Ramos (cell line): Measurements from ENCODE around the gene LAPTM4A.

Source experiments
- in situ Hi-C: fragments of 300-500 bp; cut with MboI; formaldehyde crosslinking; loops from one replicate; pipeline ENCODE4 v1.14.3; 2022; ENCODE audit warnings: low sequenced_read_pairs; ENCODE audit not compliant: unreplicated experiment

Gene LAPTM4A

DNA sequence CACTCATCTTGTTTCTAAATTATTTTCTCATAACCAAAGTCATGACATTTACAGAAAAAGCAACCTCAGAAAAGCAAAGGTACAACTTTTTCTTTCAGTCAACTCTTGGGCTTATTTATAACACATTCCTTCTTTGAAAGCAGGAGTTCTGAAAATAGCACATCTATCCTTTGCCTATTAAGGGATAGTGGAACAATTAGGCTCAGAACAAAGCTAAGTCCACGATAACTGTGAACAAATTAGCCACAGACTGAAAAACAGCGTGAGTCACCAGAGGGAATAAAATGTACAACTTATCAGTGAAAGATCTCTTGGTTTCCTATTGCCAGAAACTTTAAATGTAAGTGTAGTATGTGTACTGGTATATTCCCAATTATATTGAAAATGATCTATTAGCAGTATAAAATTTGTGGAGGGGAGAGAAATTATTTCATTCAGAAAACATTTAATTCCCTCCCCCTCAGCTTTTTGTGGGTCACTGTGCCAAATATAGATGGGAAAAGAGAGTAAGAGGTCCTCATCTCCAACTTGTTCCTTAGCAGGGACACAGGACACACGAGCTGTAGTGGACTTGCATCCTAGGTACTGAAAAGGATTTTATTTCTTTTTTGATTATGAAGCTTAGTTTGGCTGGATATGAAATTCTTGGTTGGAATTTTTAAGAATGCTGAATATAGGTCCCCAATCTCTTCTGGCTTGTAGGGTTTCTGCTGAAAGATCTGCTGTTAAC lies 23.6 kb downstream of the LAPTM4A start:
- in situ Hi-C loops, result loop anchor here (10.0 kb wide), 1 partner anchor 67 kb away; no protein-coding TSS in a partner anchor

DNA sequence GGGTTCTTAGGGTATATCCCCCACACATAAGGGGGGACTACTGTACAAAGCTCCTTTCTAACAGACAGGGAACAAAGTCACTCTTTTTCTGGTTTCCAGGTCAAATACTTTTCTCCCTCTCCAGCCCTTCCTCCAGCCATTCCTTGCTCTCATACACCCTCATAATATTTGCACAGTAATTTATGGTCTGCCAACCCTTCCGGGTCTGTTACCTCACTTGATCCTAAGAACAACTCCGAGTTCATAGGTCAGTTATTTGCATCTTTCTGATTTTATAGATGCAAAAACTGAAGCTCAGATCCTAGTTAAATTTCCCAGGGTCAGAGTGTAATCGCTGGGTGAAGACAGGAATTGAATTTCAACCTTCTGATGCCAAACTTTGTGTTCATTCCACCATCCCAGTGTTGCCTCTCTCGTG lies 24.2 kb downstream of the LAPTM4A start:
- in situ Hi-C loops, result loop anchor here (10.0 kb wide), 1 partner anchor 68 kb away; no protein-coding TSS in a partner anchor

DNA sequence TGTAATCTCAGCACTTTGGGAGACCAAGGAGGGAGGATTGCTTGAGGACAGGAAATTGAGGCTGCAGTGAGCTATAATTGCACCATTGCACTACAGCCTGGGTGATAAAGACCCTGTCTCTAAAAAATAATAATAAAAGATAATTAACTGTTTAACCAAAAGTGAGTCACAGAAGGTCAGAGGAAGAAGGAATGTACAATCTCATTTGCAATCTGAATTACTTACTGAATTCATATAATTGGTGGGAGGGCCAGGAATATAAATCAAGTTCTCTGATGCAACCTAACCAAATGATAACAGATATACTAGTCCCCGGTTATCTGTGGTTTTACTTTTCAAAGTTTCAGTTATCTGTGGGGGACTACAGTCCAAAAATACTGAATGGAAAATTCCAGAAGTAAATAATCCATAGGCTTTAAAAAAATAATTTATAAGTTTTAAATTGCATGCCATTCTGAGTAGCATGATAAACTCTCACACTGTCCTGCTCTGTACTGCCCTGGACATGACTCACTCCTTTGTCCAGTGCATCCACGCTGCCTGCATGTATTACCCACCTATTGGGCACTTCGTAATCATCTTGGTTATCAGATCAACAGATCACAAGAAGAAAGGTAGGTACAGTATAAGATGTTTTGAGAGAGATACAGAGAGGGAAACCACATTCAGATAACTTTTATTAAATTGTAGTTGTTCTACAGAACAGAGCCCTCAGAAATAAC lies 26.2 kb downstream of the LAPTM4A start:
- in situ Hi-C loops, result loop anchor here (10.0 kb wide), 1 partner anchor 70 kb away; no protein-coding TSS in a partner anchor

DNA sequence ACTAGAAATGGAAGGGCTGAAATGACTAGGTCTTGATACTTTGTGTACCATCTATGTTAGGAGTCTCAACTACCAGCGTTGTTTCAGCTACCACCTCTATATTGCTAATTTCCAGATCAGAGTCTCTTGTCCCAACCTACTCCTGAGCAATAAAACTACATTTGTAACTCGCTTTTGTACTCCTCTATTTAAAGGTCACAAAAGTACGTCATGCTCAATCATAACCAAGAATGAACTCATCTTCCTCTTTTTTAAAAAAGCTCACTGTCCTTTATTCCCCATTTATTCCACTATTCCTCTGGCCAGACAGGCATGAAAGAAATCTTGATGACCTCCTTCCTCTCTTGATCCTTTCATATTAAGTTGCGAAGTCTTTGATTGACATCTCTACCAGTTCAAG lies 27.7 kb downstream of the LAPTM4A start:
- in situ Hi-C loops, result loop anchor here (10.0 kb wide), 1 partner anchor 71 kb away; no protein-coding TSS in a partner anchor

DNA sequence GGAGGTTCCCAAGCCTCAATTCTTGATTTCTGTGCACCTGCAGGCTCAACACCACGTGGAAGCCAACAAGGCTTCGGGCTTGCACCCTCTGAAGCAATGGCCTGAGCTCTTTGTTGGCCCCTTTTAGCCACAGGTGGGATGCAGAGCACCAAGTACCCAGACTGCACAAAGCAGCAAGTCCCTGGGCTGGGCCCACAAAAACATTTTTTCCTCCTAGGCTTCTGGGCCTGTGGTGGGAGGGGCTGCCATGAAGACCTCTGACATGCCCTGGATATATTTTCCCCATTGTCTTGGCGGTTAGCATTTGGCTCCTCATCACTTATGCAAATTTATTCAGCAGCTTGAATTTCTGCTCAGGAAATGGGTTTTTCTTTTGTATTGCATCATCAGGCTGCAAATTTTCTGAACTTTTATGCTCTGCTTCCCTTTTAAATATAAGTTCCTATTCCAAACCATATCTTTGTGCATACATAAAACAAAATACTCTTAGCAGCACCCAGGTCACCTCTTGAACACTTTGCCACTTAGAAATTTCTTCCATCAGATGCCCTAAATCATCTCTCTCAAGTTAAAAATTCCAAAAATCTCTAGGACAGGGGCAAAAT lies 29.9 kb downstream of the LAPTM4A start:
- in situ Hi-C loops, result loop anchor here (10.0 kb wide), 1 partner anchor 73 kb away; no protein-coding TSS in a partner anchor

DNA sequence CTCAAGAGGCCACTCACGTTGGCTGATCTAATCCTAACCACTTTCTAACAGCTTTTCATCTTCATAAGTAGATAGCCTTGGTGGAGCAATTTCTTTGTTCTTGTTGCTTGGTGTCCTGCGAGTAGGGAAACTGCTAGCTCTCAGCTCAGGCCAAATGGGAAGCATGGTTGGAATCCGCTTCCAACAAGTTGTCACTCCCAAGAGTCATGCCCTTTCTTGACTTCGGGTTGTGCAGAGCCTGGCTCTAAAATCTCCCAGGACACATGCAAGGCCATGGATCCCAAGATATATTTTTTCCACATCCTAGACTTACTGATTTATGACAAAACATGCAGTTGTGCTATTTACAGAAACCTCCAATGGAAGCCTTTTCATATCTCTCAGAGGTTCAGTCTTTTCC lies 31.7 kb downstream of the LAPTM4A start:
- in situ Hi-C loops, result loop anchor here (10.0 kb wide), 1 partner anchor 75 kb away; no protein-coding TSS in a partner anchor

DNA sequence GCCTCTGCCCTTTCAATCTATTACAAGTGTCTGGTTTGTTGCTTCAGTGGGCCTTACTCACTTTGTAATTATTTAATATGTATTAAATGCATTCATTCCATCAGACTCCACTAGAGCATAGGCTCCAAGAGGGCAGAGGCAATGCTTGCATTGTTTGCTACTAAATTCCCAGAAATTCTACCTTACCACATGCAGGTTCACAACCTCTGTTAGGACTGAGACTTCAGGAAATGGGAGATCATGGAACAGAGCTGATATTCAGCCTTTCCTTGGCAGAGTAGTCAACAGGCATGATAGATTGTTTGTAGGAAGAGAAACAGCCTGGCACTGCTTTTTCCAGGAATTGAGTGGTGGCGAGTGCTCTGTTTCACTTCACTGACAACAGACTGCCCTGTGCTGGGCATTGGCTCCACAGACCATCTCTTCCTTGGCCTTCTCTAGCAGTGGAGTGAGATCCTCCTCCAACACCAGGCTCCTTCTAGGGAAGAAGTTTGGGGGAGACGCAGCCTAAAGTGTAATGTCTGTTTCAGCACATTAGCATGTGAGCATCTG lies 32.8 kb downstream of the LAPTM4A start:
- in situ Hi-C loops, result no loop called here

DNA sequence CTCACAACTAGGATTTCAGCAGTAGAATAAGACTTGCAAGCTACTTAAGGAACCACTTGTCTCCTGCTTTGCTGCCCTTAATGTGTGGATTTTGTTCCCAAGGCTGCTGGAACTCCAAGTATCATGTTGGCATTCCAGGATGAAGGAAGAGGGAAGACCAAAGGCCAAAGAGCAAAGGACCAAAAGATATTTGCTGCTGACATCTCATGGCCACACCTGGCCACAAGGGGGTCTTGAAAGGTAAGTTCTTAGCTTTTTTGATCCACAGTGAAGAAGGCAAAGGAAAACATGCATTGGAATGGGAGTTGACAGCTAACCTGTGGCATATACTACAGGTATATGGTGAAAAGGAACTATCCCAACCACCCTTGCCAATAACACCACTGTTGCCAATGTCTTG lies 35.1 kb downstream of the LAPTM4A start:
- in situ Hi-C loops, result no loop called here

DNA sequence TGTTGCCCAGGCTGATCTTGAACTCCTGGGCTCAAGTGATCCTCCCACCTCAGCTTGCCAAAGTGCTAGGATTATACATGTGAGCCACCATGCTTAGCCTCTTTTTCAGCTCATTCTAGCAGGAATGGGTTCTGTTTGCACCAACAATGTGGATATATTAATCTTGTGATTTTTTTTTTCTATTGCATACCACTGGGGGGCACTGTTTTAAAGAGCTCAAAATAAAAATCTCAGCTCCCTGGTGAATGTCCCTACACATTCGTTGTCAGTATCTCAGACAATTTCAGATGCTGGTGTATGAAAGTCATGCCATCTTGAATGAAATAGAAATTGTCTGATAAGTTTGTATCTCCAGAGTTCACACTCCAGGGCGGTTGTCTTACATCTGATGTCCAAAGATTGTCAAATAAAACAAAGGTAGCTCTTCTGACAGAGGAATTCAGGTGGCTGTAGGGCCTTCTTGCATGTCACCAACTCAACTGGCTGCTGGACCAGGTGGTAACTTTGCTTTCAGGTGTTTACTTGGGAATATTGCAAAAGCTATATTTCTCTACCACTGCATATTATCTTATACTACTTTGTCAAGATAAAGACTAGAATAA lies 35.8 kb downstream of the LAPTM4A start:
- in situ Hi-C loops, result no loop called here

DNA sequence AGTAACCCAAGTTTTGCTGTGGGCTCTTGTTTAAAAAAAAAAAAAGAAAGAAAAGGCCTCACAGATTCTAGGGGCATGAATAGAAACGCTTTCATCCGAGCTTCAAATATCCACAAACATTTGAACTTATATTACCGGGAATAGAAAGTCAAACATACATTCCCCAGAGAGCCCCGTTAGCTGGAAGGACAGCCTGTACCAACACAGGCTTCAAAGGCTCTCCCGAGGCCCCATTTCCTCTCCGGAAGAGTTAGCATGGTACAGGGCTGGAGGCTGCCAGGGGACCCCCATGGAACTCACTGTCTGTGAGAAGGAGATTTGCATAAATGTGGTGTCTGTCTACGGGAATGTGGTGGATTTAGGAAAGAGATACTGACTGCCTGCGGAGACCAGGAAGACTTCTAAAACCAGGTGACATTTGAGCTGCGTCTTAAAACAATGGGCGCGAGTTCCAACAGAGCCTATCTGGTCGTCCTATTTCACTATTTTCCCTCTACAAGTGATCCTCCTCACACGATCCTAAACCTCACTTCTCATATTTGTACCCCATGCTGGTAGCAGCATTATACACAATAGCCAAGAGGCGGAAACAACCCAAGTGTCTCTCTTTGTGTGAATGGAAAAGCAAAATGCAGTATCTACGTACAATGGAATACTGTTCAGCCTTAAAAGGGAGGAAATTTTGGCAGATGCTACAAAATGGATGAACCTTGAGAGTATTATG lies 38.1 kb downstream of the LAPTM4A start:
- in situ Hi-C loops, result no loop called here

DNA sequence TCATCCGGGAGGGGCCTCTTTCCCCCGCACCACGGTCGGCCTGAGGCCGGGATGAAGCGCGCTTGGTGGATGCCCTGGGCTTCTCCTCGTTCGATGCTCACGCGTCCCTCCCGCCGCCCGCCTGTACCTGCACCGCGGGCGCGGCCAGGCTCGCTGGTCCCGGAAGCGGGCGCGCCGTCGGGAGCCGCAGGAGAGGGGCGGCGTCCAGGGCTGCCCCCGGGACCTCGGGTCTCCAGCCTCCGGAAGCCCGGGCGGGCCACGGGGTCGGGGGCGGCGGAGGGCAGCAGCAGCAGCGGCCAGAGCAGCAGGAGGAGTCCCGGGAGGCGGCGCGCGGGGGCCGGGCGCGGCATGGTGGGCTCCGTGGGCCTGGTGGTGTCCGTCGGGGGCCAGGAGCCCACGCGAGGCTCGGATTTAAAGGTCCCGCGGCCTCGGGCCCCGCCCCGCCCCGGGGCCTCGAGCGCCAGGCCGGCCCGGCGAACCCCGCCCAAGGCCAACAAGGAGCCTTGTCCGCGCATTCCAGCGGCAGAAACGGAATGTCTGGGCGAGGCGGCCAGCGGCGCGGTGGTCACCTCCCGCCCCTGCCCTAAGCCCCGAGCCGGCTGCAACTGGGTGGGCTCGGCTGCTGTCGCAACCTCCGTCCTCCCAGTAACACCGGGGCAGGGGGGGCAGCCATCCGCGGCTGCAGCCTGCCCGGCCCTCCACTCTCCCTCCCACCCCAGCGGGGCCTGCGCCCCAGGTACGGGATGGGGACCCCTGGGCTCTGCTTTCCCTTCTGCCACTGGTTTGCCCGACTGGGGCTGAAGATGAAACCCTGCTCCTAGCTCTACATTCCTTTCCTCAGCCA lies 38.9 kb downstream of the LAPTM4A start, which contains the start of gene MATN3:
TSS of gene MATN3 (minus strand) at position 387 of the 844 bp plus-strand sequence. CDS start at position 350, 37 bp downstream.
- in situ Hi-C loops, result no loop called here

DNA sequence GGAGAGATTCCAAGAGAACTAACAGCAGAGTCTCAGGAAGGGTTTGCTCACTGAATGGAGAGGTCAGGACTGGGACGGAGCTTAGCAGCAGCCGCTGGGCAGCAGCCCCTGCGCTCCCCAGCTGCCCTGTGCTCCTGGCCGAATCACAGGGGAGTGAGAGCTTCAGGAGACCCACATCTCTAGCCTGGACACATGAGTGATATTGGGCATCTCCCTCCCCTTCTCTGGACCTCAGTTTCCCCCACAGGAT lies 39.5 kb downstream of the LAPTM4A start:
- in situ Hi-C loops, result no loop called here

DNA sequence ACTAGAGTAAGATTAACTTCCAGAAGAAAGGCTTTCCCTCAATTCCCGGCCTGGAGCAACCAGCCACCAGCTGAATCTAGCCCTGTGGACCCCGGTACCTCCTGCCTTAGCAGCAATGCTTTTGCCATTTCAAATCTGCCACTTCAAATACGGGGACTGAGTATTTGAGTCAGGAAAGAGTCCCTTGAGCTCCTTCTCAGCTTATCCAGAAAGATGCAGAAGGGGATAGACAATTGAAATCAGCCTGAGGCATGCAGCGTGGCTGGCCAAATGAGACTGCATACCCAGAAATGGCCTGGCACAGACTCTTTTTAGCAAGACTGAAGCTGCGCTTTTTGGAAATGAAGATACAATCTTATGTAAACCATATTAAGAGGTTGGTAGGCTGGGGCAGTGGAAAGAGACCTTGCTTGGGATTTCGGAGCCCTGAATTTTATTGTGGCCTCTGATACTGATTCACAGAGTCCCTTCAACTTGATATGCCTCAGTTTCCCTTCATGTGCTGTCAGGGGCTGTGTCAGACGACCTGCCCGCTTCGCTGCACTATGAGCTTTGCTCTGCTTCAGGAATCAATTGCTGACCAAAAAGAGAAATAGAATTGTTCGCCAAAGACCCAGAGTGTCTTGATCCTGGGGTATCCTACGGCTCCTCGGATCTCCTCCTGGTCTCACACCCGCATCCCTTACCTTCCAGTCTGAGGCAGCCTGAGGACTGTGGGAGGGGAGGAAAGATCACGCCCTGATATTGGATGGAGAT lies 40.0 kb downstream of the LAPTM4A start:
- in situ Hi-C loops, result no loop called here

DNA sequence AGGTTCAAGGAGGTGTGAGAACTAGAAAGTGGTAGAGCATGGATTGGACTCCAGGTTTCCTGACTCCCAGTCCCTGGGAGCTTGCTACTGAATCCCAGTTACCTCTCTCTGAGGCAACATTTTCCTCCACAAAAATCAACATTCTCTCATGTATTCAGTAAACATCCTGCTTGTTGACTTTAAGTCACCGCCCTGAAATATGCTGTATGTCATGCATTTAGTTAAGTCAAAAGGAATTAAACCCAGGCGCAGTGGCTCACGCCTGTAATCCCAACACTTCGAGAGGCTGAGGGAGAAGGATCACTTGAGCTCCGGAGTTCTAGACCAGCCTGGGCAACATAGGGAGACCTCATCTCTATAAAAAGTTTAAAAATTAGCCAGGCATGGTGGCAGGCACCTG lies 42.7 kb downstream of the LAPTM4A start:
- in situ Hi-C loops, result no loop called here

DNA sequence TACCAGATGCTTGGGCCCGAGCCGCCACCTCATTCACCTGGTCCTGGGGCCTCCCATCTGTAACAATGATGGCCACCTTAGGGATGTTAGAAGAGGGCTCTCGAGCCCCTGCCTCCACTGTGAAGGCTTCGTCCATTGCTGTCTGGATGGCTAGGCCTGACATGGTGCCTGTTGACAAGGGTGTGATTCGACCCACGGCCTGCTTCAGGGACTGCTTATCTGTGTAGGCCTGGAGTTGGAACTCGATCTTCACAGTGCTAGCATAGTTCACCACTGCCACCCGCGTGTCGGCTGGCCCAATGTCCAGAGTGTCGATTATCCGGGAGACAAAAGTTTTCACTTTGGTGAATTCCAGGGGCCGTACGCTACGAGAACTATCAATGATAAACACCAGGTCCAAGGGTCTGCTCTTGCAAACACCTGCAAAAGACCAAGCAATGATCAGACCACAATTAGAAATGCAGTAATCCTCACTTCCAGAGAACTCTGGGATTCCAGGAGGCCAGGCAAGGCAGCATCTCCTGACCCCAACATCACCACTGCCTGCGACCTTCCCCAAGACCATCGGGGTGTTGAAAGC lies 45.4 kb downstream of the LAPTM4A start:
- in situ Hi-C loops, result no loop called here

DNA sequence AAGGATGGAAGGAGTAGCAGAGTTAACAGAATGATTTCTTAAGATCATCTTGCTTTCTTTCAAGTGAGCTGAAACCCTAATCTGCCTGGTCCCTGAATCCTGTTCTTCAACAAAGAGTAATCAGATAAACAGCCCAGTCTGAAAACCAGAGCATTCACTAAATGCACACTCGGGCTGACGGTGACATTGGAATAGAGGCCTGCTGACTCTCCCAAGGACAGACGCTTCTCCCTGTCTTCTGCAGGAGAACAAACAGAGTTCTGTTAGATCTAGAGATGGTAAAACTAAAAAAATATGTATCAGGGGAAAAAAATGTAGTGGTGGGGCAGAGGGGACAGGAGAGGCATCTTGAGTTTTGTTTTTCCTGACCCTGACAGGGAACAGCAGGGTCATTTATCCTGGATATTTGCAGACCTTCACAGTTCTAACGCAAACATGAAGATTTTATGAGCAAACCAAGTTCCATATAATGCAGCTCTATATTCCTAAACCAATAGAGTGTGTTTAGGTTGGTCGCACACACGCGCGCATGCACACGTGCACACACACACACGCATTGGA lies 46.3 kb downstream of the LAPTM4A start:
- in situ Hi-C loops, result no loop called here

DNA sequence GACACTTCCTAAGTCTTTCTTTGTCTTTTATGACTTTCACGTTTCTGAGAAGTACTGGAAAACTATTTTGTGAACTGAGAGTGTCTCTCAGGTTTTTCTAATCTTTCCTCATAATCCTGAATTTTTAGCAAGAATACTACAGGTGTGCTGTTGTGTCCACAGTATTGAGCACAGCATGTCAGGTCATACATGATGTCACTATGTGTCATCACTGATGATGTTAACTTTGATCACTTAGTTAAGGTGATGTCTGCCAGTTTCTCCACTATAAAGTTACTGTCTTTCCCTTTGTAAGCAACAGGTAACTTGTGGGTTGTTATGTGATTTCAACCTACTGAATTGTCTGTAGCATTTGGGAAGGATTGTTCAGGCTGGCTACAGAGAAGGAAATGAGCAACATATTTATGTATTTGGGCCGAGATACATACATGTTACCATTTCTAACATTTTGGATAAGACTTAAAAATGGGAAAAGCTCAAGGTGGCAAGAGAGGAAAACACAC lies 50.0 kb downstream of the LAPTM4A start:
- in situ Hi-C loops, result no loop called here
